Spinal cord (tissue), 10 donors: Measurements from ENCODE around the gene ZBTB7C. TPM values are rescaled to one million over a fixed set of nuclear protein-coding genes. Genes with fewer than 3 reads are reported as not detected.
A peak's percentile ranks its signal among the peaks of the same experiment; 100 is the strongest.

ENCODE experiments used
- DNase-seq, 6 donors: peaks; one replicate each; pipeline versions ENCODE4 v3.0.0 to v3.0.0-alpha.2; 2013 to 2015; ENCODE audit warnings: low spot score in 6 of 6, low read depth in 4 of 6
- H3K27ac ChIP-seq: one replicate; pipeline ENCODE4 v1.5.1; 2013; ENCODE audit warnings: low read depth, low read length, control low read depth
- H3K27me3 ChIP-seq: one replicate; pipeline ENCODE4 v1.6.1; 2013; ENCODE audit warnings: low read length; ENCODE audit not compliant: control insufficient read depth, insufficient read depth
- H3K36me3 ChIP-seq: one replicate; pipeline ENCODE4 v1.6.1; 2013; ENCODE audit warnings: low read length; ENCODE audit not compliant: control insufficient read depth, insufficient read depth
- H3K4me1 ChIP-seq: one replicate; pipeline ENCODE4 v1.6.1; 2013; ENCODE audit warnings: low read length; ENCODE audit not compliant: control insufficient read depth, insufficient read depth
- H3K4me3 ChIP-seq: one replicate; pipeline ENCODE4 v1.5.1; 2013; ENCODE audit warnings: low read depth, low read length, control low read depth
- H3K9me3 ChIP-seq: one replicate; pipeline ENCODE4 v1.6.1; 2013; ENCODE audit warnings: low read length; ENCODE audit not compliant: control insufficient read depth, insufficient read depth
- WGBS: methylation state at CpG from one replicate; pipeline ENCODE4 v1.1.5; 2013; ENCODE audit warnings: missing lambda C conversion rate; ENCODE audit not compliant: insufficient coverage; 5-methylcytosine and 5-hydroxymethylcytosine counted together
- polyA plus RNA-seq, 2 donors: library from polyadenylated mRNA; unstranded; fragments of 120-200 nt; gene quantifications; one replicate each; pipeline ENCODE4 v1.2.1, GENCODE V29; 2013; ENCODE audit not compliant: insufficient read length in 2 of 2
- total RNA-seq, 2 donors: library from RNA; depleted of rRNA in 1 of 2; stranded (reverse); fragments of 120-200 nt in 1 of 2; fragments of >200 nt in 1 of 2; gene quantifications; one replicate each; pipeline versions ENCODE4 v1.2.3 to v1.2.4, GENCODE V29; 2013 to 2014
- donor health status: healthy.

ZBTB7C gene
- total and polyA plus RNA-seq, 4 donors, result 7.6 to 15.7 (median 9.8) TPM

GRCh38 chr18:48098007-48098406 is 311.2 kb downstream of the ZBTB7C start:
- Histone ChIP-seq H3K27me3 (no peaks in the 10 kb centered on the region), H3K36me3 (no peaks in the 10 kb centered on the region), H3K4me3 (no peak overlapping the region), H3K9me3 (no peaks in the 10 kb centered on the region), H3K4me1 (peaks cover 15% of the 10 kb centered on the region), H3K27ac (no peak overlapping the region)
- WGBS, result 75% methylated on average over 2 of the region's 3 CpGs
- DNase-seq, result no peak

- Histone ChIP-seq H3K27ac (no peak overlapping the region), H3K4me3 (no peak overlapping the region), H3K36me3 (no peaks in the 10 kb centered on the region), H3K27me3 (no peaks in the 10 kb centered on the region), H3K9me3 (no peaks in the 10 kb centered on the region), H3K4me1 (peaks cover 11% of the 10 kb centered on the region)
- 65% methylated on average over 4 of the region's 8 CpGs for whole genome bisulfite sequencing
- peak in 1 of 6 donors; percentile 32 for DNase-seq
Observed at GRCh38 chr18:48095726-48096125, 313.5 kb downstream of the ZBTB7C start.

GRCh38 chr18:48093104-48093503 is 316.1 kb downstream of the ZBTB7C start:
- WGBS, result 100% methylated on average over 2 of the region's 5 CpGs
- H3K36me3 ChIP-seq, result no peaks in the 10 kb centered on the region
- no peak overlapping the region for H3K27ac ChIP-seq
- no peak overlapping the region for H3K4me3 ChIP-seq
- H3K27me3 ChIP-seq, result no peaks in the 10 kb centered on the region
- H3K9me3 ChIP-seq, result no peaks in the 10 kb centered on the region
- no peak for DNase-seq
- no peaks in the 10 kb centered on the region for H3K4me1 ChIP-seq

GRCh38 chr18:48091869-48092497 is 317.2 kb downstream of the ZBTB7C start:
- Histone ChIP-seq H3K36me3 (no peaks in the 10 kb centered on the region), H3K27ac (no peak overlapping the region), H3K9me3 (no peaks in the 10 kb centered on the region), H3K4me1 (no peaks in the 10 kb centered on the region), H3K27me3 (no peaks in the 10 kb centered on the region), H3K4me3 (no peak overlapping the region)
- DNase-seq, result no peak
- WGBS, result 93% methylated on average over 3 of the region's 6 CpGs

- no peak overlapping the region for H3K4me3 ChIP-seq
- no CpG with 5 or more reads among the region's 1 CpG for WGBS
- no peaks in the 10 kb centered on the region for H3K4me1 ChIP-seq
- DNase-seq, result no peak
- H3K9me3 ChIP-seq, result no peaks in the 10 kb centered on the region
- no peaks in the 10 kb centered on the region for H3K27me3 ChIP-seq
- no peaks in the 10 kb centered on the region for H3K36me3 ChIP-seq
- H3K27ac ChIP-seq, result no peak overlapping the region
Observed at GRCh38 chr18:48090702-48091101, 318.5 kb downstream of the ZBTB7C start.

- WGBS, result 82% methylated on average over 9 of the region's 9 CpGs
- DNase-seq, result no peak
- Histone ChIP-seq H3K4me1 (no peaks in the 10 kb centered on the region), H3K36me3 (no peaks in the 10 kb centered on the region), H3K4me3 (no peak overlapping the region), H3K27me3 (no peaks in the 10 kb centered on the region), H3K27ac (no peak overlapping the region), H3K9me3 (no peaks in the 10 kb centered on the region)
Observed at GRCh38 chr18:48090021-48090420, 319.2 kb downstream of the ZBTB7C start.

- Histone ChIP-seq H3K36me3 (no peaks in the 10 kb centered on the region), H3K9me3 (no peaks in the 10 kb centered on the region), H3K4me3 (no peak overlapping the region), H3K27ac (no peak overlapping the region), H3K4me1 (no peaks in the 10 kb centered on the region), H3K27me3 (no peaks in the 10 kb centered on the region)
- WGBS, result 92% methylated on average over 4 of the region's 4 CpGs
- no peak for DNase-seq
Observed at GRCh38 chr18:48085781-48086487, 323.2 kb downstream of the ZBTB7C start.

- peaks cover 8% of the 10 kb centered on the region for H3K4me1 ChIP-seq
- H3K4me3 ChIP-seq, result no peak overlapping the region
- no peak for DNase-seq
- no peaks in the 10 kb centered on the region for H3K9me3 ChIP-seq
- no peak overlapping the region for H3K27ac ChIP-seq
- H3K36me3 ChIP-seq, result no peaks in the 10 kb centered on the region
- no peaks in the 10 kb centered on the region for H3K27me3 ChIP-seq
- 95% methylated on average over 5 of the region's 6 CpGs for WGBS
Observed at GRCh38 chr18:48084858-48085257, 324.3 kb downstream of the ZBTB7C start.

- DNase-seq, result no peak
- no peaks in the 10 kb centered on the region for H3K27me3 ChIP-seq
- no peak overlapping the region for H3K27ac ChIP-seq
- H3K4me3 ChIP-seq, result no peak overlapping the region
- H3K4me1 ChIP-seq, result peaks cover 14% of the 10 kb centered on the region
- H3K36me3 ChIP-seq, result no peaks in the 10 kb centered on the region
- 82% methylated on average over 10 of the region's 13 CpGs for WGBS
- no peaks in the 10 kb centered on the region for H3K9me3 ChIP-seq
Observed at GRCh38 chr18:48084041-48084757, 325.0 kb downstream of the ZBTB7C start.
